Inflammatory macrophage treated with lipopolysaccharide for 1 hour (primary cell): ENCODE measurements around the gene IMPA2.
"Not testable (repeated sequence)": the region's sequence is repeated elsewhere in the genome, so short reads cannot be mapped to it uniquely, and the experiment has no call there.

Experiments
- DNase-seq, 2 donors: peaks; one replicate each; pipeline ENCODE4 v3.0.0-alpha.2; 2020 to 2022

Gene IMPA2

GRCh38 chr18:12056034-12056883 is 75.0 kb downstream of the IMPA2 start:
- no peak for DNase-seq

- DNase-seq: no peak
Observed at GRCh38 chr18:12056884-12057402, 75.6 kb downstream of the IMPA2 start.

GRCh38 chr18:12057419-12058039 is 76.2 kb downstream of the IMPA2 start:
- no peak for DNase-seq

- no peak for DNase-seq
Observed at GRCh38 chr18:12059334-12060181, 78.3 kb downstream of the IMPA2 start.

GRCh38 chr18:12060182-12060870 is 79.0 kb downstream of the IMPA2 start:
- DNase-seq: no peak

- DNase-seq: no peak
Observed at GRCh38 chr18:12061685-12062084, 80.4 kb downstream of the IMPA2 start.

- no peak for DNase-seq
Observed at GRCh38 chr18:12062974-12063373, 81.7 kb downstream of the IMPA2 start.

GRCh38 chr18:12064086-12064763 is 82.9 kb downstream of the IMPA2 start:
- DNase-seq: no peak

- DNase-seq: no peak
Observed at GRCh38 chr18:12065397-12065796, 84.1 kb downstream of the IMPA2 start.

GRCh38 chr18:12066910-12067511 is 85.7 kb downstream of the IMPA2 start:
- DNase-seq: no peak

GRCh38 chr18:12067671-12068070 is 86.4 kb downstream of the IMPA2 start:
- DNase-seq: no peak

GRCh38 chr18:12068316-12068949 is 87.1 kb downstream of the IMPA2 start:
- not testable (repeated sequence) for DNase-seq

GRCh38 chr18:12068950-12069320 is 87.6 kb downstream of the IMPA2 start:
- no peak for DNase-seq

- DNase-seq: not testable (repeated sequence)
Observed at GRCh38 chr18:12071066-12071465, 89.8 kb downstream of the IMPA2 start.

- peak; percentile 25 to 39 for DNase-seq
Observed at GRCh38 chr18:12072996-12073395, 91.7 kb downstream of the IMPA2 start.

- no peak for DNase-seq
Observed at GRCh38 chr18:12074736-12075135, 93.4 kb downstream of the IMPA2 start.

GRCh38 chr18:12076424-12077140 is 95.3 kb downstream of the IMPA2 start:
- peak in 1 of 2 donors; percentile 9 for DNase-seq

- DNase-seq: not testable (repeated sequence)
Observed at GRCh38 chr18:12077994-12078393, 96.7 kb downstream of the IMPA2 start.

GRCh38 chr18:12079491-12080237 is 98.4 kb downstream of the IMPA2 start:
- no peak for DNase-seq
